Measurements from ENCODE around the gene CCDC9B.

CCDC9B gene

GRCh38 chr15:40327457-40327856 lies 13.3 kb downstream of the CCDC9B start:
- DNase-seq: no peak

- no peak for DNase-seq
These were observed 15.0 kb downstream of the CCDC9B start for GRCh38 chr15:40325700-40326099.

DNA sequence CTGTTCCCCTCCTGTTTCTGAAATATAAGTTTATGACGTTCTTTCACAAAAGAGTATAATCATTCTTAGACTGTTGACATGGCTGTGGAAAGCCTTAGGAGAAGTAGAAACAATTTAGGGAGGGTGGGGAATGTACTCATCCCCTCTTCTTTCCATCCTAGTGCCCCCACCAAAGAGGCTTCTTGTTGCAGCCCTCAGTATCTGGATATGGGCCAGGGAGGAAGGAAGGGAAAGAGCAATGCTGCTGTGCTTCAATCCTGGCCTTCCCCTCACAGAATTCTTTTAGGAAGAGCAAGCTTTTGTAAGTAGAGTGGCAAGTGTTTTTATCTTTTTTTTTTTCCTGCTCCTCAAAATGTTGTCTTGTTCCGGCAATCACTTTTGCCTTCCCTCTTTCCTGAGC lies 15.6 kb downstream of the CCDC9B start:
- no peak for DNase-seq

DNA sequence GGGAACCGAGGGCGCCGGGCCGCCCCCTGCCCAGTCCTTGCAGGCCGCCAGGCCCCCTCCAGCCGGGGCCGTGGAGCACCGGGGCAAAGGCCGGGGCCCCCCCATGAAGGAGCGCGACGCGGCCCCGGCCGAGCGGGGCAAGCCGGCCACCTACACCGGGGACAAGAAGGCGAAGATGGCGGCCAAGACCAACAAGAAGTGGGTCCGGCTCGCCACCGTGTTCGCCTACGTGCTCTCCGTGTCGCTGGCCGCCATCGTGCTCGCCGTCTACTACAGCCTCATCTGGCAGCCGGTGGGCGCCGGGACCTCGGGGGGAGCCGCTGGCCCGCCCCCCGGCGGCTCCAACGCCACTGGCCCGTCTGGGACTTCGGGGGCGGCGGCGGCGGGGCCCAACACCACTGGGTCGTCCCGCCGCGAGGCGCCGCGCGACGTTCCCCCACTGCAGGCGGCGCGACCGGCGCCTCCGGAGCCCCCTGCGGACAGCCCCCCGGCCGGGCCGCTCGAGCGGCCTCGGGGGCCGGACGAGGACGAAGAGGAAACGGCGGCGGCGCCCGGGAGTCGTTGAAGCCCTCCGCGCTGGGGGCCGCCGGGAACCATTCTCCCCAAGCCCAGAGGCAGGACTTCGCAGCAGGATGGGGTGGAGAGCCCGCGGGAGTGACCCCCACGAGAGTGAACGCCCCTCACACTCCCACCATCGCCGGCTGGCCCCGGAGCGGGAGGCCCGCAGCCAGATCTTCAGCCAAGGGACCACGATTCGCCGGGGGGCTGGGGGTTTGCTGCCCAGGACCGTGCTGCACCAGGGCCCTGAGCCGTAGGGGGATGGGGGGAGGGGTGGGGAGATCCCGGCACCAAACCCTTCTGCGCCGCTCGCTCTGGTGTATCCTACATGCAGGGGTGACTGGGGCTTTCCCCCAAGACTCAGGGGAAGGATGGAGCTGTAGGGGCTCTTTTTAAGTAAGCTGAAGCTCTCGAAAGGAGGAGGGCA lies 16.5 kb downstream of the CCDC9B start:
- DNase-seq: no peak

- DNase-seq: peak; percentile 93
These were observed 17.3 kb downstream of the CCDC9B start, which contains the start of gene INAFM2 for GRCh38 chr15:40323239-40323952. Gene INAFM2 (plus strand): TSS chr15:40323692. CDS start chr15:40324056, 364 bp downstream.

DNA sequence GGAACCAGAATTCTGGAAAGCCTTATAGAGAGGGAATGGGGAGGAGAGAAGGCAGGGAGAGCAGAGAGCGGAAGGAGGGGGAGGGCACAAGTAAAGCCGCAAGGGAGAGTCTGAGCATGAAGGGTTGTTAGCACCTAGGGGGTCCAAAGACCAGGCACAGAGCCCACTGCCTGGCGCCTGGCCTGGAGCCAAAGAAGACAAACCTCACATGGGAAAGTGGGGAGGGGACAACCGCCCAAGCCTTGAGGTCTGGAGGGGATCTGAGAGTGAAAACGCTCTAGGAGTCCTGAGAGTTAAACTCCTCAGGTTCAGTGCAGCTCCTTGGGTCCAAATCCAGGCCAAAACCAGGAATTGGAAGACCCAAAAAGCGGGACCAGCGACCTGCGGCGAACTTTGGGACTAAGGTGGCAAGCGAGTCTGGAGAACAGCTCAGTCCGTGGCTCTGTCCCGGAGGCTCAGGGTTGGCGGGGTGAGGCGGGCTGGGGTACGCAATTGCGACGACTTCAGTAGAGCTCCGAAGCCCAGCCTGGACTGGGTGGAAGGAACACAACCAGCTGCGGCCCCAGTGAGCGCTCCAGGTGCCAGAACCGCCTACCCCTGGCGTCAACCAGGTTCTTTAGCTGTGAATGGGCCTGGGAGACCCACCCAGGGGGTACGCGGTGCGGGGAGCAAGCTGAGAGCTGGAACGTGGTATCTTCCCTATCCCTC lies 18.1 kb downstream of the CCDC9B start:
- no peak for DNase-seq

DNA sequence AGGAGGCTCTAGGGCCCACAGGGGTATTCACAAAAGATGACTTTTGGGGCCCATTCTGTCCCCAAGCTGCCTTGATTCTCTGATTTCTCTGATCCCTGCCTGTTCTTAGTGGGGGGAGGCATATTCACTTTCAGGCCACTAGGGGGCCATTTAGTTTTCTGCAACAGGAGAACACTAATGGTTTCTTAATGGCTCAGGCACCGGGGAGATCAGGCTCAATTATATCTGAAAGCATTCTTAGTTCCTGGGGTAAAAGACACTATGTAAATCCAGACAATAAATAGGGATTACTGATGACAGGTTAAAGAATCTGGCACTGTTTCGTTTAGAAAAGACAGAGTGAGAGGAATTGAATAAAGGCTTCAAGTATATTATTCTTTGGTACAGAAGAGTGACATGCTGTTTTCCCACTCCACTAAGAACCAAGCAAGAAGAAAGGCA lies 19.8 kb downstream of the CCDC9B start:
- DNase-seq: peak; percentile 81

GRCh38 chr15:40320409-40320808 lies 20.3 kb downstream of the CCDC9B start:
- DNase-seq: no peak

DNA sequence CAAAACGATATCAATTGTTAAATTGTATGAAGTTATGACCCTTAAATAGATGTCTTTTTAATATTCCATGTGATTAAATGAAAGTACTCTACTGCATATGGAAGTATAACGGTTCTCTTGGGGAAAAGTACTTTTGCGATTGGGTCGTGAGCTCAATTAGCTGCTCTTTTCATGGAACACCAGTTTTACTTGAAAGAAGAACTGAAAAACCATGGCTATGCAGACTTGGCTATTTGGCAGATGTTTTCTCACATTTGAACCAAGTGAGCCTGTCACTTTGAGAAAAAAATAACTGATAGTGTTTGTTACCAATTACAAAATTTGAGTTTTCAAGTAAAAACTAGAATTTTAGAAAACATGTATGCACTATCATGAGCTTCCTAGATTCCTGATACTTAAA lies 23.2 kb downstream of the CCDC9B start:
- DNase-seq: no peak

GRCh38 chr15:40316931-40317330 lies 23.8 kb downstream of the CCDC9B start:
- DNase-seq: no peak

DNA sequence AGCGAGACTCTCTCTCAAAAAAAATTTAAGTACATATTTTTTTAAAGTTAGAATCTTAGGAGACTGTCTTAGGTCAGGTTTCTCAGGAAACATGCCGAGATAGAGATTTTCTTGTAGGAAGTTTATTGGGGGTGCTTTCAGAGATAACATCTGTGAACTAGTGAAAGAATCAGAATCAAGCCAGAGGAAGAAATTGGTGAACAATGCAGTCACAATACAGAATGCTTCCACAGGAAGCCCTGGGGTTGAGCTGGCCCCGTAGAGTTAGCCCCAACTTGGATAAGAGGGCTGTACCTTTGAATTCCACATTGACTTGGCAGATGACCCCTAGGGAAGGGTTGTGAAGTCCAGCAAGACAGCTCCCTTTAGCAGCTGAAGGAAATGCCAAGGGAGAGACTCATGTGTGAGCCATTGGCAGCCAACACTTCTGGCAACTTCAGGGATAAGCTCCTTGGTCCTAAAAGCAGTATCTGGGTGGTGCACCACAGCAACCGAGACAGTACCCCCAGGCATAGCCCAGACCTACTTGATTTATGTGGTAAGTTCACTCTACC lies 25.9 kb downstream of the CCDC9B start:
- no peak for DNase-seq

DNA sequence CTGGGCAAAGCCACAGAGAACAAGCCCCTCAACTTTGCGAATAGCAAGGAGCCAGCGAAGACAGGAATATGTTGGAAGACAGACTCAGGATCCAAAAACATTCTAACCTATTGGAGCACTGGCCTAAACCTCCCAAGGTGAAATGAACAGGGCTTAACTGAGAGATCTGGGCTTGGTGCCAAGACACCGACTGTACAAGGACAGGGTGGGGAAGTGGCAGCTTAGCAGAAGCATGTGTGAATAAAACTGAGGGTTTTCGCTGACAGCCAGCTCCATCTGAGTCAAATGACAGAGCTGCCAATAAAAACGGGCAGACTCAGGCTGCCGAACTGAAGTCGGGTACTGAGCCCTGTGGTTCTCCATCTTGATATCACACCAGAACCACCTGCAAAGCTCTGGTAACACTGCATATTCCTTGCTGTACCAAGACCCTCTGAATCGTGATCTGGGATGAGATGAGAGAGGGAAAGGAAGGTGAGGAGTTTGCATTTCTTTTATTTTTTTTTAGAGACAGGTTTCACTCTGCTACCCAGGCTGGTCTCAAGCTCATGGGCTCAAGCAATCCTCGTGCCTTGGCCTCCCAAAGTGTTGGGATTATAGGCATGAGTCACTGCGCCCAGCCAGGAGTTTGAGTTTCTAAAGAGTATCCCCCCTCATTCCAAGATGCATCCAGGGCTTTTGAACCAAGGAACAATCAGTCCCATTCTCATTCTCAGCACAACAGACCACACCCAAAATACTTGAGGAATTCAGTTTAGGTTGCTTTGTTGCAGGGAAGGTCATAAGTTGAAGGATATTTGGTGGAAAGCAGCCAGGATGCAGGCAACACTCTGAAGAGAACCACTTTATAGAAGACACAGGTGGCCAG lies 27.0 kb downstream of the CCDC9B start:
- DNase-seq: peak; percentile 67

DNA sequence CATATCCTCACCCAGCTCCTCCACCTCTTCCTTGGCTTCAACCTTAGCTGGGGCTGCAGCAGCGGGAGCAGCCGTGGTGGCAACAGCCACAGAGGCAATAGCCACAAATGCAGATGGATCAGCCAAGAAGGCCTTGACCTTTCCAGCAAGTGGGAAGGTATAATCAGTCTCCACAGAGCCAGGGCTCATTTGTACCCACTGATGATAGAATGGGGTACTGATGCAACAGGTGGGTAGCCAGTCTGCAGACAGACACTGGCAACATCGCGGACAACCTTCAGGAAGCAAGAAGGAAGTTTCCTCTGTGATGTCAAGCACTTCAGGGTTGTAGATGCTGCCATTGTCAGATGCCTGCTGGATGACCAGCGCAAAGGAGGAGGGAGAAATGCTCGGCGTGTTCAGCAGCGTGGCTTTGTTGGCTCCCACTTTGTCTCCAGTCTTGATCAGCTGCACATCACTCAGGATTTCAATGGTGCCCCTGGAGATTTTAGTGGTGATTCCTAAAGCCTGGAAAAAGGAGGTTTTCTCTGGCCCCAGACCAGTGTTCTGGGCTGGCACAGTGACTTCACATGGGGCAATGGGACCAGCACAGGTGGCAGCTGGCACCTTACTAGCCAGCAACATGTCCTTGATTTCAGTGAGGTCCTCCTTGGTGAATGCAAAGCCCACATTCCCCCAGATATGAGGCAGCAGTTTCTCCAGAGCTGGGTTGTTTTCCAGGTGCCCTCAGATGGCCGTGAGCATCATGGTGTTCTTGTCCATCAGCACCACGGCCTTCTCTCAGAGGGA lies 28.2 kb downstream of the CCDC9B start:
- DNase-seq: no peak

- no peak for DNase-seq
These were observed 29.7 kb downstream of the CCDC9B start for GRCh38 chr15:40310993-40311392.

- peak; percentile 72 for DNase-seq
These were observed 30.5 kb downstream of the CCDC9B start for GRCh38 chr15:40310001-40310959.

- DNase-seq: no peak
These were observed 31.3 kb downstream of the CCDC9B start for GRCh38 chr15:40309344-40309862.

DNA sequence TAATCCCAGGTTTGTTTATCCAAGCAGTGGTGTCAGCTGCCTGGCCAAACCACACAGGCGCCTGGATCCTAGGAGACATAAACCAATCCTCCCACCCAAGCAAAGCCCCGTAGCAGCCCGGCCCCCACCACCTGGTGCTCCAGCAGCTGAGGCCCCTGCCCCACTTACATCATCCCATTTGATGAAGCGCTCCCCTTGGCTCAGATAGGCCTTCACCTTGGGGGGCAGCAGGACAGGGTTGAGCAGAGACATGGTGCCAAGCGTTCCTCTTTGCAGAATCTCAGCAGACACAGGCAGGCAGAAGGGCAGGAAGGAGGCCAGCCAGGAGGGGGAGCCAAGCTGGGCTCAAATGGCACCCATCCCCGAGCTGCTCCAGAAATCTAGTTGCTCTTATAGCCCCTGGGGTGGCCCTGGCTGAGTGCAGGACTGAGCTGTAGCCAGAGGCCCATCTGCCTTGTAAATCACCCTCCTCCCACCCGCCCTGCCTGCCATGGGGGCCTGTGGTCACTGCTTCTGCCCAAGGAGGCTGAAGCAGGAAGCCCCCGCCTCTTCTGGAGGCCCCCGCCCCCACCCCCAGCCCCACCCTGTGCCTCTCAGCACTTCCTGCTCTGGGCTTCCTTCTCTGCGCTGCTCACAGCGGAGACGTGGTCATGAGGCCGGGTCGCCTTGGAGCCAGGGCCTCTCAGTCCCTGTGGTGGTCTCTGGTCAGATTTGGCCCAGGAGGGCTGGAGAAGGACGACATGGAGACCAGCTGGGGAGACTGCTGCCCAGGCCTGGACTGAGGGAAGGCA lies 33.1 kb downstream of the CCDC9B start, which contains the start of gene PLCB2:
Gene PLCB2 (minus strand): TSS at position 515 of the 791 bp plus-strand sequence. CDS start 263 bp downstream, at position 252.
- peak; percentile 69 for DNase-seq

- DNase-seq: no peak
These were observed 33.8 kb downstream of the CCDC9B start for GRCh38 chr15:40306908-40307307.
